Glutamatergic neuron (in vitro differentiated cells): ENCODE measurements around the gene POLN. TPM values are rescaled to one million over a fixed set of nuclear protein-coding genes. Genes with fewer than 3 reads are reported as not detected.

Experiments
- DNase-seq: peaks from one replicate; pipeline ENCODE4 v3.0.0; 2022
- H3K27ac Mint-ChIP-seq: one replicate; pipeline ENCODE4 v1.8.0; 2020; ENCODE audit warnings: mild to moderate bottlenecking, mixed read lengths, inconsistent platforms; ENCODE audit not compliant: unreplicated experiment
- H3K27me3 Mint-ChIP-seq: one replicate; pipeline ENCODE4 v1.8.0; 2020; ENCODE audit warnings: mild to moderate bottlenecking, moderate library complexity, mixed read lengths, inconsistent platforms; ENCODE audit not compliant: unreplicated experiment
- H3K36me3 Mint-ChIP-seq: one replicate; pipeline ENCODE4 v1.8.0; 2020; ENCODE audit warnings: mild to moderate bottlenecking, mixed read lengths, inconsistent platforms; ENCODE audit not compliant: unreplicated experiment
- H3K4me1 Mint-ChIP-seq: one replicate; pipeline ENCODE4 v1.8.0; 2020; ENCODE audit warnings: mild to moderate bottlenecking, low read depth, mixed read lengths, inconsistent platforms; ENCODE audit not compliant: unreplicated experiment
- H3K4me3 Mint-ChIP-seq: one replicate; pipeline ENCODE4 v1.8.0; 2020; ENCODE audit warnings: mild to moderate bottlenecking, mixed read lengths, inconsistent platforms; ENCODE audit not compliant: unreplicated experiment
- H3K9me3 Mint-ChIP-seq: one replicate; pipeline ENCODE4 v1.8.0; 2020; ENCODE audit warnings: mild to moderate bottlenecking, moderate library complexity, mixed read lengths, inconsistent platforms; ENCODE audit not compliant: unreplicated experiment
- total RNA-seq: library from RNA; stranded (reverse); fragmentation: NEBNext Ultra II Directional; extraction: Animal tissue kit (Norgen Biotek cat#: 25700); gene quantifications from one replicate; pipeline ENCODE4 v1.2.1, GENCODE V29; 2021; ENCODE audit not compliant: unreplicated experiment
- TF ChIP-seq, protein P1 (sequence below): fragments of 200-600 bp; sonication (generic); IDR thresholded peaks from one replicate; pipeline ENCODE4 v1.5.0; 2021; ENCODE audit not compliant: partially characterized antibody, unreplicated experiment

POLN gene
- total RNA-seq, 1 donor from 2014 or later: 6.8 TPM

DNA sequence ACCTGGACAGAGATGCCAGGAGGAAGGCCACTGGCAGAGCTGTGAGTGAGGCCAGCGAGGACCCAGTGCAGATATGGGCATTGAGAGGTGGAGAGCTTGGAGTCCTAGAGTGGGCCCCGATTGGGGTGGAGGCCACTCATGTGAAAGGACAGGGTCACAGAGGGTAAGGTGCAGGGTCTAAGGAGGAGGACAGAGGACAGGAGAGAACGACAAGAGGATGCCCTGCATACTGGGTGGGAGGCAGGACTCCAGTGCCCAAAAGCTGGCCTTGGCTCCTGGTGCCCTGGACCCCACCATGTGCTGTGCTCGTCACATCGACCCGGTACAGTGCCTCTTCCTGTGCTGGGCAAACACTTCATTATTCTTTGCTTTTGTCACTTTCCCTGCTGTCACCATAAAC is 116.1 kb downstream of the POLN start:
- no peak for DNase-seq
- Mint-ChIP-seq H3K9me3 (no peaks in the 10 kb centered on the region), H3K27me3 (no peaks in the 10 kb centered on the region), H3K36me3 (peaks cover 4% of the 10 kb centered on the region), H3K27ac (no peak overlapping the region), H3K4me3 (no peak overlapping the region), H3K4me1 (no peaks in the 10 kb centered on the region)
- TF ChIP-seq, protein P1, sequence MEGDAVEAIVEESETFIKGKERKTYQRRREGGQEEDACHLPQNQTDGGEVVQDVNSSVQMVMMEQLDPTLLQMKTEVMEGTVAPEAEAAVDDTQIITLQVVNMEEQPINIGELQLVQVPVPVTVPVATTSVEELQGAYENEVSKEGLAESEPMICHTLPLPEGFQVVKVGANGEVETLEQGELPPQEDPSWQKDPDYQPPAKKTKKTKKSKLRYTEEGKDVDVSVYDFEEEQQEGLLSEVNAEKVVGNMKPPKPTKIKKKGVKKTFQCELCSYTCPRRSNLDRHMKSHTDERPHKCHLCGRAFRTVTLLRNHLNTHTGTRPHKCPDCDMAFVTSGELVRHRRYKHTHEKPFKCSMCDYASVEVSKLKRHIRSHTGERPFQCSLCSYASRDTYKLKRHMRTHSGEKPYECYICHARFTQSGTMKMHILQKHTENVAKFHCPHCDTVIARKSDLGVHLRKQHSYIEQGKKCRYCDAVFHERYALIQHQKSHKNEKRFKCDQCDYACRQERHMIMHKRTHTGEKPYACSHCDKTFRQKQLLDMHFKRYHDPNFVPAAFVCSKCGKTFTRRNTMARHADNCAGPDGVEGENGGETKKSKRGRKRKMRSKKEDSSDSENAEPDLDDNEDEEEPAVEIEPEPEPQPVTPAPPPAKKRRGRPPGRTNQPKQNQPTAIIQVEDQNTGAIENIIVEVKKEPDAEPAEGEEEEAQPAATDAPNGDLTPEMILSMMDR: no peak

DNA sequence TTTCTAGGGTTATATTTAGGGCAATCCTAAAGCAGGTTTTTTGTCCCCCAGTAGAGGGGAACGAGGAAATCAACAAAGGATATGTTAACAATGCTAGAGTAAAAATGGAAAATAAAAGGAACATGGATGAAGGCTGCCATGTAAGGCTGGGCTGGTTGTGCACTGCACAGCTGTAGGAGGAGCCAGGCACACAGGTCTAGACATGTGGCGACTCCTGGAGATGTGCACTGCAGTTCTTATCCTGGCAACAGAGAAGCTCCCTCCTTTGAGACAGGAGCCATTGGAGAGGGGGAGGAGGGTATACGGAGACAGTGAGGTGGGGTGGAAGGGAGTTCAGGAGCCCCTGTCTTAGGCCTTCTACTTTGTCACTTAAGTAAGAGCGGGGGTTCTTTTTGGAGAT is 116.9 kb downstream of the POLN start:
- Mint-ChIP-seq H3K9me3 (no peaks in the 10 kb centered on the region), H3K4me3 (no peak overlapping the region), H3K27ac (no peak overlapping the region), H3K4me1 (no peaks in the 10 kb centered on the region), H3K27me3 (no peaks in the 10 kb centered on the region), H3K36me3 (peaks cover 4% of the 10 kb centered on the region)
- TF ChIP-seq, protein P1: no peak
- DNase-seq: no peak

DNA sequence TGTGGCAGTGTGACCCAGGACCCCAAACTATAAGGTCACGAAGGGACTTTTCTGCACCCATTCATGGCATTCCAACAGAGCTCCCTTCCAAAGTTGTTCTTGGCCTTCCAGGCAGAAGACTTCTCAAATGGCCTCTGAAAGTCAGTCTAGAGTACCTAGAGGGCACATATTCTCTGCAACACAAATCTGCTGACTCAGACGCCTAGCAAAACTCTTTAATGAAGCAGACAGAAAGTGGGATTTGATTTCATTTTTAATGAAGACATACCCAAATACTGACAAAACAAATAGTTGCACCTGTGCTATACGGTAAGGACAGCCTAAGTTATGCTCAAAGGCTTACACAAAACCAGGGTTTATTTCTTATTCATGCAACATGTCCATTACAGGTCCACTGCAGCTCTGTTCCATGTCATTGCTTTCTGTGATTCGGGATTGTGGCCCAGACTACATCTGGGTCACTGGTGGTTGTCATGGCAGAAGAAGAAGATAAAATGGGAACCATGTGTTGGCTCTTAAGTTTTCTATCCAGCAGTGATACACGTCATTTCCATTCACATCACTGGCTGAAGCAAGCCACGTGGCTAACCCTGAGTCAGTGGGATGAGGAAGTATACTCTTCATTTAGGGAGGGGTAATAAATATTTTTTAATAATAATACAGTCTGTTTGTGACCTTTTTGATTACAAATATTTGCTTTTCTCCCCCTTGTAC is 125.1 kb downstream of the POLN start:
- H3K27me3 Mint-ChIP-seq: no peaks in the 10 kb centered on the region
- H3K4me1 Mint-ChIP-seq: no peaks in the 10 kb centered on the region
- DNase-seq: no peak
- no peaks in the 10 kb centered on the region for H3K36me3 Mint-ChIP-seq
- no peak overlapping the region for H3K4me3 Mint-ChIP-seq
- TF ChIP-seq, protein P1: no peak
- H3K9me3 Mint-ChIP-seq: no peaks in the 10 kb centered on the region
- H3K27ac Mint-ChIP-seq: no peak overlapping the region

DNA sequence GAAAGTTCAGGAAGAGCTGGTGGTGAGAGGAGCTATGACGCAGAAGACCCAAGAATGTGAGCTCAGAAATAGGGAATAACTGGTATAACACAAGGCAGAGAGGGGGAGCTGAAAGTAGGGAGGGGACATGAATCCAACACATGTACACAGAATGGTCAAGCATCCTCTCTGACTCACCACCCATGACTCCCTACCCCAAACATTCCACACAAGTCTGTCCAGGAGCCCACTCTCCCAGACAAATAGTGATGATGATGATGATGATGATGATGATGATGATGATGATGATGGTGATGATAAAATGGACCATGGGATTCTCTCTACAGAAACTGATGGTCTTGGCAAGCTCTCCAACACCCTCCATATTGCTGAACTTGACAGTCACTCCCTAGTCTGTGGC is 136.4 kb downstream of the POLN start:
- no peak for DNase-seq
- Mint-ChIP-seq H3K4me1 (no peaks in the 10 kb centered on the region), H3K27ac (no peak overlapping the region), H3K27me3 (peaks cover 7% of the 10 kb centered on the region), H3K4me3 (no peak overlapping the region), H3K9me3 (peaks cover 13% of the 10 kb centered on the region), H3K36me3 (peaks cover 24% of the 10 kb centered on the region)
- TF ChIP-seq, protein P1: no peak

DNA sequence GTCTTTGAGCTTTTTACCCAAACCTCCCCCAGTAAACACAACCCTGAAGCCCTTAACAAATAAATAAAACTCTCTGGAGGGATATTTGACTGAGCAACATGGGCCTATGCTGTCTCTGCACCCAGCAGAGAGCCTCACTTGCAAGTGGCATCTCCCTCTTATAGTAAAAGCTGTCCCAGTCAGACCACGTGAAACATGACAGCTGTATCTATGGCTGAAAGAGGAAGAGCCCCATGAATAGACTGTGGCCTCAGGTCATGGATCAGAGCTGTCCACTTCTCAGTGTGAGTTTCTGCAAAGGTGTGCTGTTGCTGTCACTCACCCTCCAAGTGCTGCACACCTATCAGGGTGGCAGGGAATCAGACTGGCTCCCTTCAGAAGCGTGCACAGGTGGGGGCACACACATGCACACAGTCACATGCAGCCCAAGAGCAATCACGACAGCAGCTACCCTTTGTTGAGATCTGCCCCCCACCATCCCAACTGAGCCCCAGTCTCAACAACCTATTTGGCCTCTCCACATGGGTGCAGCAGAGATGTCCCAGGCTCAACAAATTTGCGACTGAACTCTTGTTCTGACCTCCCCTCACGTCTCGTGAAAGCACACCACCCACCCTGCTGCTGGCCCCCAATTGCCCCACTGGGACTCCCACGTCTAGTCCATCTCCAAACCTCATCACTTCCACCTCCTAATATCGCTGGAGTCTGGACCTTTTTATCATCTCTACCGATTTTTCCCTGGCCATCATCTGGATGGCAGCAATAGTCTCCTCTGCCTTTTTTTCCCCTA is 137.2 kb downstream of the POLN start:
- Mint-ChIP-seq H3K4me3 (no peak overlapping the region), H3K9me3 (peaks cover 15% of the 10 kb centered on the region), H3K4me1 (no peaks in the 10 kb centered on the region)

More for the DNA sequence above, 137.2 kb downstream of the POLN start:
- TF ChIP-seq, protein P1: no peak
- Mint-ChIP-seq H3K27ac (no peak overlapping the region), H3K27me3 (peaks cover 7% of the 10 kb centered on the region), H3K36me3 (peaks cover 24% of the 10 kb centered on the region)
- DNase-seq: no peak
